ENCODE results near the gene LAMA2. TPM values are rescaled to one million over a fixed set of nuclear protein-coding genes. Genes with fewer than 3 reads are reported as not detected.

Gene LAMA2
- total and polyA plus RNA-seq, 2 of the 8 experiments (the other 6 are each of a cell fraction or from before 2014, with no cell fraction given) = 1.3 to 3.8 TPM

DNA sequence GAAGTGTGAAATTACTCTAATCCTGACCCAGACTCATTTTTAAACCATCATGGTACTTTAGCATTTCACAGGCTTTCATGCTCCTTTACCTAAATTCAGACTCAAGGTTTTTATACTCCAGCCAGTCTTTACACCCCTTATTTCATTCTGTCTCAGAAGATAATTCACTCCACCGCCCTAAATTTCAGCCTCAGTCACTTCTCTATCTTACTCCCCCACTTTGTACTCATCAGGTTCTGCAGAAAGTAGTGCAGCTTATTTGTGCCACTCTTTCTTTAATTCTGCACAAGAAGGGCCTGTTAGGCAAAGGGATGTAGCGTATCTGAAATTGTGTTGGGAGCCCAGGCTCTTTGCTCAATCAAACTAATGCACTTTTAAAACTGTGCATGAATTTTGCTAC, 621.5 kb downstream of the LAMA2 start (continued):
- TF ChIP-seq, protein P1, sequence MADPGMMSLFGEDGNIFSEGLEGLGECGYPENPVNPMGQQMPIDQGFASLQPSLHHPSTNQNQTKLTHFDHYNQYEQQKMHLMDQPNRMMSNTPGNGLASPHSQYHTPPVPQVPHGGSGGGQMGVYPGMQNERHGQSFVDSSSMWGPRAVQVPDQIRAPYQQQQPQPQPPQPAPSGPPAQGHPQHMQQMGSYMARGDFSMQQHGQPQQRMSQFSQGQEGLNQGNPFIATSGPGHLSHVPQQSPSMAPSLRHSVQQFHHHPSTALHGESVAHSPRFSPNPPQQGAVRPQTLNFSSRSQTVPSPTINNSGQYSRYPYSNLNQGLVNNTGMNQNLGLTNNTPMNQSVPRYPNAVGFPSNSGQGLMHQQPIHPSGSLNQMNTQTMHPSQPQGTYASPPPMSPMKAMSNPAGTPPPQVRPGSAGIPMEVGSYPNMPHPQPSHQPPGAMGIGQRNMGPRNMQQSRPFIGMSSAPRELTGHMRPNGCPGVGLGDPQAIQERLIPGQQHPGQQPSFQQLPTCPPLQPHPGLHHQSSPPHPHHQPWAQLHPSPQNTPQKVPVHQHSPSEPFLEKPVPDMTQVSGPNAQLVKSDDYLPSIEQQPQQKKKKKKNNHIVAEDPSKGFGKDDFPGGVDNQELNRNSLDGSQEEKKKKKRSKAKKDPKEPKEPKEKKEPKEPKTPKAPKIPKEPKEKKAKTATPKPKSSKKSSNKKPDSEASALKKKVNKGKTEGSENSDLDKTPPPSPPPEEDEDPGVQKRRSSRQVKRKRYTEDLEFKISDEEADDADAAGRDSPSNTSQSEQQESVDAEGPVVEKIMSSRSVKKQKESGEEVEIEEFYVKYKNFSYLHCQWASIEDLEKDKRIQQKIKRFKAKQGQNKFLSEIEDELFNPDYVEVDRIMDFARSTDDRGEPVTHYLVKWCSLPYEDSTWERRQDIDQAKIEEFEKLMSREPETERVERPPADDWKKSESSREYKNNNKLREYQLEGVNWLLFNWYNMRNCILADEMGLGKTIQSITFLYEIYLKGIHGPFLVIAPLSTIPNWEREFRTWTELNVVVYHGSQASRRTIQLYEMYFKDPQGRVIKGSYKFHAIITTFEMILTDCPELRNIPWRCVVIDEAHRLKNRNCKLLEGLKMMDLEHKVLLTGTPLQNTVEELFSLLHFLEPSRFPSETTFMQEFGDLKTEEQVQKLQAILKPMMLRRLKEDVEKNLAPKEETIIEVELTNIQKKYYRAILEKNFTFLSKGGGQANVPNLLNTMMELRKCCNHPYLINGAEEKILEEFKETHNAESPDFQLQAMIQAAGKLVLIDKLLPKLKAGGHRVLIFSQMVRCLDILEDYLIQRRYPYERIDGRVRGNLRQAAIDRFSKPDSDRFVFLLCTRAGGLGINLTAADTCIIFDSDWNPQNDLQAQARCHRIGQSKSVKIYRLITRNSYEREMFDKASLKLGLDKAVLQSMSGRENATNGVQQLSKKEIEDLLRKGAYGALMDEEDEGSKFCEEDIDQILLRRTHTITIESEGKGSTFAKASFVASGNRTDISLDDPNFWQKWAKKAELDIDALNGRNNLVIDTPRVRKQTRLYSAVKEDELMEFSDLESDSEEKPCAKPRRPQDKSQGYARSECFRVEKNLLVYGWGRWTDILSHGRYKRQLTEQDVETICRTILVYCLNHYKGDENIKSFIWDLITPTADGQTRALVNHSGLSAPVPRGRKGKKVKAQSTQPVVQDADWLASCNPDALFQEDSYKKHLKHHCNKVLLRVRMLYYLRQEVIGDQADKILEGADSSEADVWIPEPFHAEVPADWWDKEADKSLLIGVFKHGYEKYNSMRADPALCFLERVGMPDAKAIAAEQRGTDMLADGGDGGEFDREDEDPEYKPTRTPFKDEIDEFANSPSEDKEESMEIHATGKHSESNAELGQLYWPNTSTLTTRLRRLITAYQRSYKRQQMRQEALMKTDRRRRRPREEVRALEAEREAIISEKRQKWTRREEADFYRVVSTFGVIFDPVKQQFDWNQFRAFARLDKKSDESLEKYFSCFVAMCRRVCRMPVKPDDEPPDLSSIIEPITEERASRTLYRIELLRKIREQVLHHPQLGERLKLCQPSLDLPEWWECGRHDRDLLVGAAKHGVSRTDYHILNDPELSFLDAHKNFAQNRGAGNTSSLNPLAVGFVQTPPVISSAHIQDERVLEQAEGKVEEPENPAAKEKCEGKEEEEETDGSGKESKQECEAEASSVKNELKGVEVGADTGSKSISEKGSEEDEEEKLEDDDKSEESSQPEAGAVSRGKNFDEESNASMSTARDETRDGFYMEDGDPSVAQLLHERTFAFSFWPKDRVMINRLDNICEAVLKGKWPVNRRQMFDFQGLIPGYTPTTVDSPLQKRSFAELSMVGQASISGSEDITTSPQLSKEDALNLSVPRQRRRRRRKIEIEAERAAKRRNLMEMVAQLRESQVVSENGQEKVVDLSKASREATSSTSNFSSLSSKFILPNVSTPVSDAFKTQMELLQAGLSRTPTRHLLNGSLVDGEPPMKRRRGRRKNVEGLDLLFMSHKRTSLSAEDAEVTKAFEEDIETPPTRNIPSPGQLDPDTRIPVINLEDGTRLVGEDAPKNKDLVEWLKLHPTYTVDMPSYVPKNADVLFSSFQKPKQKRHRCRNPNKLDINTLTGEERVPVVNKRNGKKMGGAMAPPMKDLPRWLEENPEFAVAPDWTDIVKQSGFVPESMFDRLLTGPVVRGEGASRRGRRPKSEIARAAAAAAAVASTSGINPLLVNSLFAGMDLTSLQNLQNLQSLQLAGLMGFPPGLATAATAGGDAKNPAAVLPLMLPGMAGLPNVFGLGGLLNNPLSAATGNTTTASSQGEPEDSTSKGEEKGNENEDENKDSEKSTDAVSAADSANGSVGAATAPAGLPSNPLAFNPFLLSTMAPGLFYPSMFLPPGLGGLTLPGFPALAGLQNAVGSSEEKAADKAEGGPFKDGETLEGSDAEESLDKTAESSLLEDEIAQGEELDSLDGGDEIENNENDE (IDR thresholded peaks at IDR 0.05; ENCODE audit: insufficient replicate concordance, low read length) = no peak
- TF ChIP-seq SIX5 (IDR thresholded peaks at IDR 0.05; ENCODE audit: low read depth, low read length) (no peak), RAD21 (IDR thresholded peaks at IDR 0.05 in 1 of 2, conservative IDR thresholded peaks at IDR 0.05 in 1 of 2; ENCODE audit: low read depth in 2 of 2, low read length in 2 of 2) (no peak), CBX8 (IDR thresholded peaks at IDR 0.05; ENCODE audit: borderline replicate concordance, low read depth, low read length) (no peak), NRF1 (IDR thresholded peaks at IDR 0.05; ENCODE audit: low read depth, low read length) (no peak), TEAD4 (IDR thresholded peaks at IDR 0.05; ENCODE audit: low read depth, low read length) (no peak), RXRA (IDR thresholded peaks at IDR 0.05; ENCODE audit: insufficient read depth, low read depth, low read length) (no peak), POU5F1 (IDR thresholded peaks at IDR 0.05; ENCODE audit: low read depth, low read length) (no peak), CBX5 (IDR thresholded peaks at IDR 0.05; ENCODE audit: low read depth, low read length) (no peak)
- TF ChIP-seq, protein P2, sequence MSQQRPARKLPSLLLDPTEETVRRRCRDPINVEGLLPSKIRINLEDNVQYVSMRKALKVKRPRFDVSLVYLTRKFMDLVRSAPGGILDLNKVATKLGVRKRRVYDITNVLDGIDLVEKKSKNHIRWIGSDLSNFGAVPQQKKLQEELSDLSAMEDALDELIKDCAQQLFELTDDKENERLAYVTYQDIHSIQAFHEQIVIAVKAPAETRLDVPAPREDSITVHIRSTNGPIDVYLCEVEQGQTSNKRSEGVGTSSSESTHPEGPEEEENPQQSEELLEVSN (IDR thresholded peaks at IDR 0.05) = no peak
